LNCaP clone FGC (cell line): Measurements from ENCODE around the gene PRKCSH.

Source experiments
- DNase-seq: peaks from one replicate; pipeline ENCODE4 v3.0.0-alpha.2; 2011; ENCODE audit warnings: low read depth
- H3K4me3 ChIP-seq: 2 replicates; pipeline ENCODE4 v1.5.1; 2011; ENCODE audit warnings: mild to moderate bottlenecking, low read depth, low read length, control low read depth
- CTCF ChIP-seq: IDR thresholded peaks from 2 replicates; pipeline ENCODE4 v1.5.1; 2012; ENCODE audit warnings: mild to moderate bottlenecking; ENCODE audit not compliant: control insufficient read depth, insufficient read depth; ENCODE audit errors: extremely low read depth

The PRKCSH gene

GRCh38 chr19:11475861-11476260 is 40.4 kb downstream of the PRKCSH start:
- no peak for DNase-seq
- no peak overlapping the region for H3K4me3 ChIP-seq
- TF ChIP-seq CTCF, result no peak

DNA sequence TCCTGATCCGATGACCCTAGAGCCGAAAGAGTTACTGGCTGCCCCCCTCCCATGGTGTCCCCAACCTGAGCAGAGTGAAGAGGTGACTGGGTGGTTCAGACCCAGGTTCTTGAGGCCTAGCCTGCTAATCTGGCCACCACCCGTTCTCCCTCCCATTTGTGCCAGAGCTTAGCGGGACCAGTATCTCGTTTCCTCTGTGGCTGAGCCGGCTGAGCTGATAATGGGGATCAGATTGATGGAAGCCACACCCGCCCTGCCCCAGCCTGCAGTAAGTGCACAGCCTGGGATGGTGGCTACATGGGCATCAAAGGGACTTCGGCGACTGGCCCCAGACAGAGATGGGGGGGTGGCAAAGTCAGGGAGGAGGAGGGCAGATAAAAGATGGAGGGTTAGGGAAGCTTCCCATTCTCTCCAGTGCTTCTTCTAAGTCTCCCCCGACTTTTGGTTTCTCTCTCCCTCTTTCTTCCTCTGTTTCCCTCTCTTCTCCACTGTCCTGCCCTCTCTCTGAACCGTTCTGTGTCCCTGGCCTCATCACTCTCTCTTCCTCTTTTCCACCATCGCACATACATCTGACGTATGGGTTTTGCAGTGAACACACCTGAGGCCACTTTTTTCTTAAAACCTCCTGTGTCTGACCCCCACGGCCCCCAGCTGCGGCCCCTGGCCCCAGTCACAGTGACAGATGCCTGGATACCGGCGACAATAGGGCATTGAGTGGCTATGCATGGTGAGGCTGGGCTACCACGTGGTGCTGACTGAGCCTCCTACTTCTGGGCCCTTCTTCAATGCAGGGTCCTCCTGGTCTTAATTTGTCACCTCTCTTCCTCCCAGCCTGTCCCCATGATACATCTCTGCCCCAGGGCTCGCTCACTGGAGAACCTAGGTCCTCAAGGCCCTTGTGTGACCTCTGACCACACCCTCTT is 43.0 kb downstream of the PRKCSH start:
- H3K4me3 ChIP-seq, result no peak overlapping the region
- DNase-seq, result no peak
- TF ChIP-seq CTCF, result no peak

GRCh38 chr19:11479090-11479897 is 43.9 kb downstream of the PRKCSH start:
- TF ChIP-seq CTCF, result no peak
- no peak for DNase-seq
- no peak overlapping the region for H3K4me3 ChIP-seq

DNA sequence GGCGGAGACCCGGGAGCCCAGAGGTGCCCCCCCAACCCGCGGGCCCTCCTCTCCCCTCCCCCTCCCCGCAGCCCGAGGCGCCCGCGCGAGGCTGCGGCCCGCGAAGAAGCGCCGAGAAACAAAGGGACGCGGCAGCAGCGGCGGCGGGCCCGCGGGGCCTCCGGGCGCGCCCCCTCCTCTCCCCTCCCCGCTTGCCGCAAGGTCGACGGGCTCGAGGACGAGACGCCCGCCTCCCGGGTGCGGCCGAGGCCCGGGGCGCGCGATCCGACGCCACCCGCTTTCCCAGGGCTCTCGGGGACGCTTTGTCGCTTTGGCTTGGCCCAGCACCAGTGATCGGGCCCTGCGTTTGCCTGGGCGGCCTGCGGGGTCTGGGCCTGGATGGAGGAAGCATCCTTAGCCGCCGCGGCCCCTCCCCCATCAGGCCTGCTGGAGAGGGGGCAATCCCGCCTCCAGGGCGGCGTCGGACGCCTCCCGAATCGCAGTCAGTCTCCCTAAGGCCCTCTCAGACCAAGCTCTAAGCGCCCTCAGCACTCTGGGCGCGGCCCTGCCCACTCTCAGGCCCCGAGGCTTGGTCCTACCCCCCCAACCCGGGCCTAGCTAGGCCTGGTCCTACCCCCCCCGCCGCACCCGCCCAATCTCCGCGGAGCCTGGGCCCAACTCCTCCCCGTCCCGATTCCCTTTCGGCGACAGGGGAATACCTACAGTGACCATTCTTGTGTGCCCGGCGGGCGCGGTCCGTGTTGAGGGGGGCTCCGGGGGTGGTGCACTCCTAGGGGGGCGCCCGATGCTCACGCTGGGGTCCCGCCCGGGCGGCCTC is 44.7 kb downstream of the PRKCSH start:
- TF ChIP-seq CTCF, result no peak
- no peak for DNase-seq
- no peak overlapping the region for H3K4me3 ChIP-seq

- H3K4me3 ChIP-seq, result peak within 1 kb of the TSS; percentile 57
- DNase-seq, result no peak
- no peak for TF ChIP-seq CTCF
Observed at GRCh38 chr19:11480715-11481533, 45.5 kb downstream of the PRKCSH start, which contains the start of gene ELAVL3. ELAVL3 (minus strand) TSS chr19:11481046; CDS start chr19:11480608, 438 bp downstream.
